Right ventricle myocardium inferior (tissue), 1 donor: Measurements from ENCODE around the gene SYT9. TPM values are rescaled to one million over a fixed set of nuclear protein-coding genes. Genes with fewer than 3 reads are reported as not detected.

Source experiments
- ATAC-seq: fragments of 200-7000 bp; cut with Tn5 transposase; one replicate; pipeline ENCODE4 v1.9.1; 2020; ENCODE audit warnings: mild to moderate bottlenecking, moderate library complexity
- DNase-seq: peaks from one replicate; pipeline ENCODE4 v3.0.0; 2021; ENCODE audit errors: missing footprints
- intact Hi-C: fragments of 100-400 bp; cut with DNase I; formaldehyde crosslinking; loops from one replicate; pipeline ENCODE4 v1.11.0; 2022
- total RNA-seq: library from RNA; stranded (reverse); fragmentation: NEBNext Ultra II Directional; extraction: Animal tissue kit (Norgen Biotek cat#: 25700); gene quantifications from one replicate; pipeline ENCODE4 v1.2.1, GENCODE V29; 2021
- donor health status: DM: no; HTN: yes; CAD: no; lungs with severe emphysema.

The SYT9 gene
- total RNA-seq, 1 donor from 2014 or later: not detected

DNA sequence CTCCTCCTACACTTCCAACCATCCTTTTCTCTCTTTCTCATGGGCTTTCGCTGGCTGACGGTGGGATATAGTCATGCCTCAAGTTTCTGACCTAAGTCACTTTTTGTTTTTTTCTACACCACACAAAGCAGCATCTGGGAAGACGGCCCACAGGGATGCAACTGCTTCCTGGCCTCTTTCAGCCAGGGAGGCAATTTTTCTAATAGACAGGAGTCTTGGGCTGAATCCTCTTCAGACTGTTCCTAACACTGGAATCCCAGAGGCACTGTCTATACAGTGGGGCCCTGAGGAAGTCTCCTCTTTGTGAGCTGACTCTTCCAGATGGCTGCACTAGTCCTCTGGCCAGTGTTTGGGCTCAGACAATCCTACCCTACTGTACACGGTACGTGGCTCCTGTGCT is 193.9 kb downstream of the SYT9 start:
- ATAC-seq (no peak), DNase-seq (no peak)
- intact Hi-C loops: no loop called here

DNA sequence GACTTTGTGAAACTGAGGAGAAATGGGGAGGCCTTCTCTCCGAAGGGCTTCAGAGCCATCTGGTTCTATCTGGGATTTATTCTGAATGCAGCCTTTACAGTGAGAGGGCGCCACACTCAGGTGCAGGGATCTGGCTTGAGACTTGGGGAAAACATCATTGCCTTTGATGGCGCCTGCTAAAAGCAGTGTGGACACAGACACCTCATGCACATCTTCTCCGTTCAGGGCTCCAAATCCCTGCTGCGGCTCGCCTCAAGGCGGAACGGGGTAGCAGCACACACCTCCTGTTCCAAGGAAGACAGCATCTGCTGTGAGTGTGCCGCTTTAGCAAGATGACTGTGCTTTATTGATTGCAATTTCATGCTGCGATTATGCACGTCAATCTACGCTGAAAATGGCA is 196.5 kb downstream of the SYT9 start:
- DNase-seq (no peak), ATAC-seq (no peak)
- intact Hi-C loops: no loop called here

DNA sequence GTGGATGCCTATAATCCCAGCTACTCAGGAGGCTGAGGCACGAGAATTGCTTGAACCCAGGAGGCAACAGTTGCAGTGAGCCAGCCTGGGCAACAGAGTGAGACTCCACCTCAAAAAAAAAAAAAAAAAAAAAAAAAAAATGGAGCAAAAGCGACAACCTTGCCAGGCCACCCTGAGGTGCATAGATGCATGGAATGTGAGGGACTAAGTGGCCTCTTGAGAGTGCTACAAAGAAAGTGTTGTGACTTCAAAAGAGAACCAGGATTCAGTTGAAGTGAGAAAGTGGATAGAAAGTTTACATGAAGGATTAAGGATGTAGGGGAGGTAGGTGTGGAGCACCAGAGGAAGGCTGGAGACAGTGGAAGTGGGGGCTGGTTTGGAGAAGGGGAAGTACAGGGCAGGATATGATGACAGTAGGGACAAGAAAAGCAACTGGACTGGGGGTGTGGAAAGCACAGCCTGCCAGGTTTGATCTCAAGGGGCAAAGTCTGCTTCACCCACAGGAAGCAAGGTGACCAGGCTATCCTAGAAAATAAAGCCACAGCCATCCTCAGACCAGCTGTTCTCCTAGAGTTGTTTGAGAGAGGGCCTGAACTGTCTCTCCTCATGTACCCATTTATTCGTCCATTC is 197.6 kb downstream of the SYT9 start:
- no peak for ATAC-seq
- intact Hi-C loops: no loop called here
- DNase-seq: no peak

DNA sequence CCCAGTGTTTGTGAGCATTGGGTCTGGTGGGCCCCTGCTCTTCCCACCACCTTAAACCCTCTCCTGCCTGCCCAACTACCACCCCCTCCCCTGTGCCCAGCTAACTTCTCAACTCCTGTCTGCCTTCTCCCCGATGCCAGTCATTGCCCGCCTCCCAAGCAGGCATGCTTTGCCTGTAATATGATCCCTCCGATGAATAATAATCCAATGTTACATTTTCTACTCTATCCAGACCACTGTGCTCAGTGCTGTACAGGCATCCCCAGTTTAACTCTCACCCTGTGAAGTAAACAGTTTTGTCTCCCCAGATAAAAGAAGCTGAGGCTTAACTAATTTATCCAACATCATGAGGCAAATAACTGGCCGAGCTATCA is 198.1 kb downstream of the SYT9 start:
- intact Hi-C loops: loop anchor here (10.0 kb wide), 1 partner anchor 205 kb away; no protein-coding TSS in a partner anchor
- ATAC-seq (no peak), DNase-seq (no peak)

DNA sequence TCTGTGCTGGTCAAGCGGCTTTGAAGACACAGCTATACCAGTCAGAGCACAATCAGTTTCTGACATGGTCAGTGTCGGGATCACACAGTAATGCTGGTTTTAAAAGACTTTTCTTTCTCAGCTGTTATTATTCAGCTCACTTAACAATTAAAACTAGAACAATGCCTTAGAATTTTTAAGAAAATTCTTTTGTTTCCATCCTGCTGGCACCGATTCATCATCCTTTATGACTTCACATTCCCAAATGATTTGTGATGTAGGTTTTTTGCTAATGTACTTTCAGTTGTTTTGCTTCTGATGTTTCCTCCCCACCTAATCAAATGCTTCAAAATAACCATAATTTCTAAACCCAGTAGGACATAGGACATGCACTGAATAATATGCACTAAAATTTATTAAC is 199.1 kb downstream of the SYT9 start:
- DNase-seq (no peak), ATAC-seq (no peak)
- intact Hi-C loops: loop anchor here (10.0 kb wide), 1 partner anchor 204 kb away; no protein-coding TSS in a partner anchor

DNA sequence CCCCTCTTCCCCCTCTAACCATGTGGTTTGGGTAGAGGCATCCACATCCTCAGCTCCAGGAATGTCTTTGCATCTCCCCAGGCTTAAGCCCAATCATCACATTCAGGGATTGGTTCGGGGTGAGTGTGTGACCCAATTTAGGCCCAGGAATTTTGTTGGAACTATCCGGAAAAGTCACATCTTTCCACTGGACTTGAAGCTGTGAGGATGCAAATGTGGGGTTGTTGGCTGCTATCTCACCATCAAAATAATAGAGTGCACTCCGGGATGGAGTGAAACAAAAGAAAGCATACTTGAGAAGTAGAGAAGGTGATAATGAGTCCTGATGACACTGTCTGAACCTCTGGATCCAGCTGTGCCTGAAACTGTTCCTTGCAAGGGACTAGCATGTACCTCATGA is 199.8 kb downstream of the SYT9 start:
- DNase-seq (no peak), ATAC-seq (no peak)
- intact Hi-C loops: loop anchor here (10.0 kb wide), 1 partner anchor 203 kb away; no protein-coding TSS in a partner anchor

DNA sequence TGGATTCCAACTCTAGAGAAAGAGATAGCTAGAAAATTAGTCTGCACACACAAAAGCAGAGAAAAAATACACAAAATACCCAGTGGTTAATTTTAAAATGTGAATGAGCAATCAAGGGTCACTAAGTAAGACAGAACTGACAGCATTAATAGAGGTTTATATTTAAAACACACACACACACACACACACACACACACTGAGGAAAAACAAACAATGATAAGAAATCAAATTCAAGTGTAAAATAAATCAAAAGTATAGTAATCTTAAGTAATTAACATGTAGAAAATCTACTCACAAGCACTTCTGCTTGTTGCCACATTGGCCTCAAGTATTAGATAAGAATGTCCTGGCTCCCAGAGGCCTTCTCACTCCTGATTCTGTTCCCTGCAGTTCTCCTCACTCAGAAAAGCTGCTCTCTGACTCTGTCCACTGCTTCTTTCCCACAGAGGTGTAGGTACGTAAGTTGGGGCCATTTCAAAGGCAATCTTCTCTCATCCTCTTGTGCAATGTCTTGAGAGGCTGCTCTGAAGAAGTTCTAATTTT is 200.3 kb downstream of the SYT9 start:
- no peak for DNase-seq
- intact Hi-C loops: loop anchor here (10.0 kb wide), 1 partner anchor 203 kb away; no protein-coding TSS in a partner anchor
- ATAC-seq: no peak

DNA sequence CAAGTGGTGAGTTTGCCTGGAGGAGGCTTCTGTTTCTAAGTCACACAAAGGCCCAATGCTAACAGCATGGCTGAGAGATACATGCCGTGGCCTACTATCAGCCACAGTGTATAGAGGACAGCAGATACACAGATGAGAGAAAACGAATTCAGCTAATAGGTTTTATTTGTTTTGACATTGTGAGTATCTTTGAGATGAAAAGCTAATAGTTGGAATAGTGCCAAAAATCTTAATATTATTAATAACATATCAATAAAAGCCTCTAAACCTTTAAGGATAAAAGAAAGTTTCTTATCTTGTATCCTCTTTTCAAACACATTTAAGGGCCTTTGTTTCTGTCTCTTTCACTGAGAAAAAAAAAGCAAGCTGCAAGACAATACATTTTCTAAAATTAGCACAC is 203.2 kb downstream of the SYT9 start:
- intact Hi-C loops: loop anchor here (10.0 kb wide), 1 partner anchor 200 kb away; no protein-coding TSS in a partner anchor
- ATAC-seq: no peak

DNA sequence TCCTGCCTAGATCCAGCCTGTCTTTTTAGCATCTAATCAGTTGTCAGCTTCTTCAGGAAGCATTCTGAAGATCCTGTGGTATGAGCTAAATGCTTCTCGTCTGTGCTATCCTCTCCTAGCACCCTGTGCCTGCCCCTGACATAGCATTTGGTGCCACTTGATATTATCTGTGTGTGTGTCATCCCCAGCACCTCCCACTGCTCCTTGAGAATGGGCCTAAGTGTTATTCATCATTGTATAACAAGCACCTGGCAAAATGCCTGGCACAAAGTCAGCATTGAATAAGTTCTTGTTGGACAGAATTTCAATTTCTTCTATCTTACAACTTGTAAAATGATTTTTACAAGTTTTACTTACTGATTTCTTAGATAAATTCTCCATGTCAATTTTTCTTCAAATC is 205.5 kb downstream of the SYT9 start:
- no peak for DNase-seq
- no peak for ATAC-seq
- intact Hi-C loops: loop anchor here (10.0 kb wide), 1 partner anchor 198 kb away; no protein-coding TSS in a partner anchor

More for the DNA sequence above, 203.2 kb downstream of the SYT9 start:
- DNase-seq: no peak

DNA sequence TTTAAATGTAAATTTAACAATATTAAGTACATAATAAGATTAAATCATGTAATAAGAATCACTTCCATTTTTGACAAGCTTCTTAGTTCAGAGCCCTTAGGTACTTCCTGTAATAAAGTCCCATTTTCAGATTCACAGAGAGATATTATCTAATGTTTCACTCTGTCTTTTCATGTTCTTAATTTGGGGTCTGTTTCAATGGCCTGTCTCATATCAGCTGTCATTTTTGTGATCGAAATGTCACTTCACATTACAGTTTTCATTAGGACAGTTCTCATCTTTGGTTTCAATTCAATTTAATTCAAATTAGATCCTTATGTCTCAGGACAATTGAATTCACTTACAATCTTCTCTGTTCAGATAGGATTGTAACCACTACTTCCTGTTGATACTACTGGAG is 211.0 kb downstream of the SYT9 start:
- intact Hi-C loops: no loop called here
- ATAC-seq: no peak
- DNase-seq: no peak

DNA sequence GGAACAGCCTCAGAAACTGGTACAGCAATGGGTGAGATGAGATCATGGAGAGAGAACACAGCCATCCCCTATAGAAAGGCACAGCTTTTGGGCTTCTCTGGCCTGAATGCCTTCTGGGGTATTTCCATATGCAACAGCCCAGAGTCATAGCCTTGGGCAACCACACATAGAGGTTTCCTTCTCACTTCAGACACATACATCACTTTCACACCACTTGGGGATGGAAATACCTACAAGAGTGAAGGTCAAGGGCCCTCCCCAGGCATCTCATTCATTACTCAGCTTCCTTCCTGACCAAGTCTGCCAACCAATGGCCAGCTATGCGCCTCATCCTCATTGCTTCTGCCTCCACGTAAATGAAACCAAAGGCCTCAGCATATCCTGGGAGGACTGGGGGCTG is 215.9 kb downstream of the SYT9 start:
- intact Hi-C loops: no loop called here
- ATAC-seq (no peak), DNase-seq (no peak)

DNA sequence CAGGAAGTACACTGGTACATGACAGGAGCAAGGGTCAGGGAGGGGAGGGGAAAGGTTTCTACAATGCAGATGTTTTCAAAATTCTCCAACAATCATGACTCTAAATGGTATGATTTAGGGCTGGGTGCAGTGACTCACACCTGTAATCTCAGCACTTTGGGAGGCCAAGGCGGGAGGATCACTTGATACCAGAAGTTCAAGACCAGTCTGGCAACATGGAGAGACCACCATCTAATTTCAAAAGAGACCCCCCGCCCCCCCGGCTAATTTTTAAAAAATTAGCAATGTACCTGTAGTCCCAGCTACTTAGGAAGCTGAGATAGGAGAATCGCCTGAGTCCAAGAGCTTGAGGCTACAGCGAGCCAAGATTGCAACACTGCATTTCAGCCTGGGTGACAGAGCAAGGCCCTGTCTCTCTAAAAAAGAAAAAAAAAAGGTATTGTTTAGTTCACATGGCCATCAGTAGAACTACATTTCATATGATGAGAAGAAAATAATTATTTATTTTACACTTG is 217.7 kb downstream of the SYT9 start:
- no peak for ATAC-seq
- intact Hi-C loops: no loop called here

DNA sequence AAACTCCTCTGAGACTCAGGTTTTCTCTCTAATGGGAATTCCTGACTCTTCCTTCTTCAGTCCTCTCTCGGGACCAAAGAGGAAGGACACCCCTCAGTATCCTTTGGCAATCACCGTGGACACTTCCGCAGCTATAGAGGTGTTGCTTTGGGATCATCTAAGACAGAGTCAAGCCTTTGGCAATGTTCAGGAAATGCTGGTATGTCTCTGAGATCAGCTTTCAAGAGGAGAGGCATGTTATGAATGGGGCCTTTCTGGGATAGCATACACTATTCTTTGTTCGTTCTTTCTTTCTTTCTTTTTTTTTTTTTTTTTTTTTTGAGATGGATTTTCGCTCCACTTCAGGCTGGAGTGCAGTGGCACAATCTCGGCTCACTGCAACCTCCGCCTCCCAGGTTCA is 219.4 kb downstream of the SYT9 start:
- ATAC-seq (no peak), DNase-seq (no peak)
- intact Hi-C loops: no loop called here

More for the DNA sequence above, 217.7 kb downstream of the SYT9 start:
- no peak for DNase-seq

DNA sequence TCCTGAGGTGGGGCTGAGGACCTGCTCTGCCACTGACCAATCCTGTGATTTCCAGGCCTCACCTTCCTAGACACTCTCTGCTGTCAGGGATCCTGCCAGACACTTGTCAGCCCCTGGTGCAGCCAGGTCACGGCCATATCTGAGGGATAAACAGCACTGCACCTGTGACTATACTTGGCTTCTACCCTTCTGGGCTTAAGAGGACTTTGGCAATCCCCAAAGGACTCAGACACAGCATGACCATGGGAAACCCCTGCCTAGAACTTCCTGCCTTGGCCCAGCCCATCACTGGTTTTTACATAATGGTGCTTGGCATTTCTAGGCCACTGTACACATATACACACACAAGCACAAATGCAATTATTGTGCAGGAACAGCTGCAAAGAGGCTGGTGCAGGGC is 222.0 kb downstream of the SYT9 start:
- intact Hi-C loops: no loop called here
- DNase-seq (no peak), ATAC-seq (peak; percentile 62)

DNA sequence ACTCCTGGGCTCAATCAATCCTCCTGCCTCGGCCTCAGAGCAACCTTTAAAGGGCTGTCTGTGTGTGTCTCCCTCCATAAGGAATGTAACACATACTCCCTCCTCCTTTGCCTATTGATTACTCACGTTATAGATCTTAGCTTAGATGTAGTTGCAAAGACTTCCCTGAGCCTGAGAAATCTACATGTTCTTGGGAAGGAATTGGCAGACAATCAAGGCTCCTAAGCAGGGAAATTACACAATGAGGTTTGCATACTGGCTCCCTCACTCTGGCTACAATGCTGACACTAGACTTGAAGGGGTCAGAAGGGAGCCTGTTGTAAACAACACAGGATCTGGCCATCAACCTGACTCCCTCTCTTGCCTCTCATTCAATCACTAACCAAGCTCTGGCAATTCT is 228.4 kb downstream of the SYT9 start:
- intact Hi-C loops: no loop called here
- DNase-seq (no peak), ATAC-seq (peak; percentile 38)

DNA sequence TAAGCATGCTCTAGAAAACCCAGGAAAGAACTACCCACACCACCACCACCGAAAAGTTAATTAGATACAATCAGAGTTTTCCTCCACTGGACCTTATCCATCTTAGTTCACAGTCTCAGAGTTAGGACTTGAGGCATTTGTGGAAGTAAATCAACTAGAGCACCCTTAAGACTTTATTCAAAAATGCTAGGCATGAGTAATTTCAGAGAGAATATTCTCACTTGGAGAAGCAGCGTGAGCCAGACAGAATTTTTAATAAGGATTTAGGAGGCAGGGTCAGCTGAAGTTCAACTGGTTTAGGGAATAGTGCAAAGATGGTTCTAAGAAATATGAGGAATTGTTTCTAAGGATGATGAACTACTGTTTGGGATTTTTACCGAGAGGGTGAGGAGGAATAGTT is 232.4 kb downstream of the SYT9 start:
- intact Hi-C loops: no loop called here
- ATAC-seq (no peak), DNase-seq (no peak)

DNA sequence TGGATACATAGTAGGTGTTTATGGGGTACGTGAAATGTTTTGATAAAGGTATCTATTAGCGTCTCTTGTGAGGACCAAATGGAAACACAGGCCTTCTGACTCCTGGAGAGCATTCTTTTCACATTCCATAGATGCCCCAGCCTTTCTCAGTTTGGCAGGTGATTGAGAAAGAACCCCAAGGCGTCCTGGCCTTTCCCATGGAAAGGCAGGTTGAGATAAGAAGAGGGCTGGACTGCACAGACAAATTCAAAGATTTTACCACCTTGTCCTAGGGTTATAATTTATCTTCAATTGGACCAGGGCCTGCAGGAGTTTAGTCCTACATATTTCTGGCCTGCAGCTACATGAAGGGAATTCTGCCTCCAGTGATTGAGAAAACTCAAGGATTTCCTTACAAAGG is 232.9 kb downstream of the SYT9 start:
- intact Hi-C loops: no loop called here
- no peak for ATAC-seq
- no peak for DNase-seq

DNA sequence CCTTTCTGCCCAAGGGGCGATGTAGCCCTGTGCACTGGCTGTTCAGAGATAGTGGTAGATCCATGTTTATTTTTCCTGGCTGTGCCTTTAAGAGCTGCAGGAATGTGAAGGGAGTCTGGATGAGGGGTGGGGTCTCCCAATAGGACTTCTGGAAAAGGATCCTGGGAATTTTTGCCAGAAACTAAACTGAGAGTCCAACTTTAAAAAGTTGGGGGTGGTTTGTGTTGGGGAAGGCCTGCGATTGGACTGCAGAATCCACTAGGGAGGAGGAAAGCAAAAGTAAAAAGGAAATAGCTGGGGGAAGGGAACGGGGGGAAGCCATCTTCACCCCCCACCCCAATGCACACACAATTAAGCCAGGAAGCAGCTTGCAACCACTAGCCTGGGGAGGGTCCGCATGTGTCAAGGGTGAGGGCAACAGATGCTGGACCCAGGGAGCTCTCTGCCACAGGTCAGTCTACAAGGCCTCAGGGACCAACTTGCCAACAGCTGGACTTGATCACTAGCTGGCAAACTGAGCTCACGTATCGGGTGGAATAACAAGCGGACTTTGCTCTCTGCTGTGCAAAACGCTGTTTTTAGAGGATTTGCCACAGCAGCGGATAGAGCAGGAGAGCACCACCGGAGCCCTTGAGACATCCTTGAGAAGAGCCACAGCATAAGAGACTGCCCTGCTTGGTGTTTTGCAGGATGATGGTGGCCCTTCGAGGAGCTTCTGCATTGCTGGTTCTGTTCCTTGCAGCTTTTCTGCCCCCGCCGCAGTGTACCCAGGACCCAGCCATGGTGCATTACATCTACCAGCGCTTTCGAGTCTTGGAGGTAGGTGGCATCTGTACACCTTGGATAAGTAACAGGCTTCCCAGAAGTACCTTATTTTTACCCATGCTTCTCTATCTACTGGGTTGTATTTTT is 233.7 kb downstream of the SYT9 start, which contains the start of gene OLFML1:
Gene OLFML1, plus strand, starts transcription at position 321 of the 912 bp plus-strand sequence. Its CDS starts 370 bp downstream, at position 691.
- ATAC-seq: peak; percentile 71
- no peak for DNase-seq
- intact Hi-C loops: no loop called here

DNA sequence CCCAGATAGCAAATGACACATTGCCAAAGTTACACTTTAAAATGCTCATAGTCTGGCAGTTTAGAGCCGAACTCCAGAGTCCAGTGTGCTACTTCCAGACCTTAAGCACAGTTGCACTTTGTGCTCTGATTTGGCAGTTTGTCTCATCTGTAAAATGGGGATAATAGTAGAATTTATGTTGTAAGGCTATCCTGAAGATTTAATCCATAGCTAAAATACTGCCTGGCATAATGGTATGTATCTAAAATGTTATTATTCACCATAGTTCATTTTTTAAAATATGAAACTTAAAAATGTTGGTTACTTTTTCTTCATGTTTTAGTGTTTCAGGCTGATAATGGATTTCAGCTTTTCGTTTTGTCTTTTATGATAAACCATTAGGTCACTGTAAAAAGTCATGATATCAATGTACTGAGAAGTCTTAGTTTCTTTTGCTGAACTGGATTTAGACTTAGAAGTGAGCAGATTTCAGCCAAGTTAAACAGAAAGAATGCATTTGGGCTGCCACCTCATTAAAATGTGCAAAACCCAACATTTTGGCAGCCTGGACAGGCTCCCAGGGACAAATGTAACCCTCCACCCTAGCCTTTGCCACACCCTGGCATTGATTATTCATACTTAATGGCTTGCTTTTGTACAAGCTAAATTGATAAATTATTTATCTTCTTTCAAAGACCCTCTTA is 234.5 kb downstream of the SYT9 start:
- intact Hi-C loops: no loop called here
- DNase-seq: no peak
- ATAC-seq: no peak
